Right atrium auricular region (tissue), 2 donors: ENCODE data around the gene RAB13. TPM values are rescaled to one million over a fixed set of nuclear protein-coding genes. Genes with fewer than 3 reads are reported as not detected.

ENCODE experiments used
- DNase-seq: peaks from one replicate; pipeline ENCODE4 v3.0.0-alpha.2; 2019; ENCODE audit warnings: low spot score
- H3K27ac ChIP-seq, 2 donors: fragments of 200-600 bp; sonication (generic); 1 replicate in 1 of 2; 2 replicates in 1 of 2; pipeline ENCODE4 v1.5.1; 2016 to 2019
- H3K27me3 ChIP-seq, 2 donors: fragments of 200-600 bp; sonication (generic); one replicate each; pipeline versions ENCODE4 v1.5.1 to v1.6.0; 2017 to 2019
- H3K36me3 ChIP-seq: fragments of 200-600 bp; sonication (generic); one replicate; pipeline ENCODE4 v1.5.1; 2016
- H3K4me1 ChIP-seq, 2 donors: fragments of 200-600 bp; sonication (generic); one replicate each; pipeline versions ENCODE4 v1.5.1 to v1.6.0; 2017 to 2019
- H3K4me3 ChIP-seq, 2 donors: fragments of 200-600 bp; sonication (generic); 1 replicate in 1 of 2; 2 replicates in 1 of 2; pipeline ENCODE4 v1.5.1; 2017 to 2019; ENCODE audit warnings: mild to moderate bottlenecking in 1 of 2, moderate library complexity in 1 of 2
- H3K9me3 ChIP-seq, 2 donors: fragments of 200-600 bp; sonication (generic); one replicate each; pipeline ENCODE4 v1.5.1; 2019
- total RNA-seq, 2 donors: library from RNA; depleted of rRNA; stranded (reverse); fragments of >200 nt; gene quantifications; one replicate each; pipeline ENCODE4 v1.1.0, GENCODE V29; 2016
- TF ChIP-seq, protein P1 (sequence below), 2 donors: fragments of 200-600 bp; sonication (generic); IDR thresholded peaks; one replicate each; pipeline ENCODE4 v1.5.1; 2019; ENCODE audit warnings: antibody characterized with exemption in 2 of 2

The RAB13 gene
- total RNA-seq, 2 donors from 2014 or later = 25.7 to 34.8 TPM

DNA sequence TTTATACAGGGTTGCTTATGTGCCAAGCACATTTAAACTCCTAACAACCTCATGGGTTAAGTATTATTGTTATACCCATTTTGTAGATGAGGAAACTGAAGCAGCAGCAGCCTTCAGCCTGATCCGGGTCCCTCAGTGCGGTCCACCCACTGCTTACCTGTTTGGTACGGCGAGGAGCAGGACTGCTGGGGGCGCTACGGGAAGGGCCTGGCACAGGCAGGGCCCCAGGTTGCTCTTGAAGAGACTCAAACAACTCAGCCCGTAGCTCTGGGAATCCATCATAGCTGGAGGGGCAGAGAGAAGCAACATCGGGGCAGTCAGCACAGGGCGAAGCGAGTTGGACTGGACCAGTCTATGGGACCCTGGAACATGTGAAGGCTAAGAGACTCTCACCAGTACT, 48.8 kb downstream of the RAB13 start:
- H3K4me3 ChIP-seq = no peak overlapping the region
- H3K9me3 ChIP-seq = no peaks in the 10 kb centered on the region
- H3K27me3 ChIP-seq = no peaks in the 10 kb centered on the region
- peaks cover 82% of the 10 kb centered on the region for H3K36me3 ChIP-seq
- no peak overlapping the region for H3K27ac ChIP-seq
- H3K4me1 ChIP-seq = no peaks in the 10 kb centered on the region
- TF ChIP-seq, protein P1, sequence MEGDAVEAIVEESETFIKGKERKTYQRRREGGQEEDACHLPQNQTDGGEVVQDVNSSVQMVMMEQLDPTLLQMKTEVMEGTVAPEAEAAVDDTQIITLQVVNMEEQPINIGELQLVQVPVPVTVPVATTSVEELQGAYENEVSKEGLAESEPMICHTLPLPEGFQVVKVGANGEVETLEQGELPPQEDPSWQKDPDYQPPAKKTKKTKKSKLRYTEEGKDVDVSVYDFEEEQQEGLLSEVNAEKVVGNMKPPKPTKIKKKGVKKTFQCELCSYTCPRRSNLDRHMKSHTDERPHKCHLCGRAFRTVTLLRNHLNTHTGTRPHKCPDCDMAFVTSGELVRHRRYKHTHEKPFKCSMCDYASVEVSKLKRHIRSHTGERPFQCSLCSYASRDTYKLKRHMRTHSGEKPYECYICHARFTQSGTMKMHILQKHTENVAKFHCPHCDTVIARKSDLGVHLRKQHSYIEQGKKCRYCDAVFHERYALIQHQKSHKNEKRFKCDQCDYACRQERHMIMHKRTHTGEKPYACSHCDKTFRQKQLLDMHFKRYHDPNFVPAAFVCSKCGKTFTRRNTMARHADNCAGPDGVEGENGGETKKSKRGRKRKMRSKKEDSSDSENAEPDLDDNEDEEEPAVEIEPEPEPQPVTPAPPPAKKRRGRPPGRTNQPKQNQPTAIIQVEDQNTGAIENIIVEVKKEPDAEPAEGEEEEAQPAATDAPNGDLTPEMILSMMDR (IDR thresholded peaks at IDR 0.05) = no peak
- DNase-seq = no peak

DNA sequence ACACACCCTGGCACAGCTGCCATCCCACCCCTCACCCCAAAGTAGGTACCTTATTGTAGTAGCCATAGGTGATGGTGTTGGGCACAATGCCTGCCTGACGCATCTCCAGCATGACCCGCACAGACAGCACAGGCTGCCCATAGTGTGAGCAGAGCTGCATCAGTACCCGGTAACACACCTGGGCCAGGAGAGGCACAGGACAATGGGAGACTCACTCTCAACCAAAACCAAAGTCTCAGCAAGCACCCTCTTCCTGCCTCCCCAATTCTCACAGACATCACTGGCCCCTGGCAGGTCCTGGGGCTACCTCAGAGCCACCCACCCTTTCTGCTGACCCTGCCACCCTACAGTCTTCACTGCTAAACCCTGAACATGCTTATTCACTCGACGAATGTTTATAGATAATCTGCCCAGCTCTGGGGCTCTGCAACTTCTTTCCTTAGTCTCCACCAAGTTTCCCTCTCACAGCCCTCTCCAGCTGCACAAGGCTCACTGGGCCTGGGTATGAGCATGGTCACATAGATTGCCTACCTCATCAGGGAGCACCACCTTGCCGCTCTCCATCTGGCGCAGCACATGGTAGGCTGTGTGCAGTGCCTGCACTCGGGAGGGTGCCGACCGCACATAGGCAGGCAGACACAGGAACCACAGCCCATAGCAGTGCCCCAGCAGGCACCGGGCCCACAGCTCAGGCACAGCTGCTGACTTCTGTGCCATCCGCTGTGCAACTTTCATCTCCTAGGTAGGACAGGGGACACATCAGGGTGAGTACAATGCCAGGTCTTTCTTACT, 49.9 kb downstream of the RAB13 start:
- TF ChIP-seq, protein P1 (IDR thresholded peaks at IDR 0.05) = no peak
- no peak overlapping the region for H3K4me3 ChIP-seq
- H3K27me3 ChIP-seq = no peaks in the 10 kb centered on the region
- no peak overlapping the region for H3K27ac ChIP-seq
- DNase-seq = no peak
- no peaks in the 10 kb centered on the region for H3K4me1 ChIP-seq
- H3K36me3 ChIP-seq = peaks cover 83% of the 10 kb centered on the region
- H3K9me3 ChIP-seq = no peaks in the 10 kb centered on the region

DNA sequence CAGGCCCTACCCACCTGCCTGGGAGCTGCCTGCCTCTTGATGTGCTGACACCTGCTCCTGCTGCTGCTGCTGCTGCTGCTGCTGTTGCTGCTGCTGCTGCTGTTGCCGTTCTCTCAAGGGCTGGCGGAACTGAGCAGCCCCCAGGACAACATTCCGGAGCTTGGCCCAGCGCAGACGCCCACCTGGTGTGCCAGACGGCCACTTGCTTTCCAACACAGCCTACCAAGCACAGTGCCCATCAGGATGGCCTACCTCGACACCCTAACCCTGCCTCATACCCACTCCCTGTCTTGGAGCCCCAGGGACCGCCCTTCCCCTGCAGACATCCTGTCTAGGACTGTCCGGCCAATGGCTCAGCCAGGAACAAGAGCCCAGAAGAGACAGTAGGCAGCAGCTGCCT, 51.4 kb downstream of the RAB13 start:
- Histone ChIP-seq H3K27ac (no peak overlapping the region), H3K4me3 (no peak overlapping the region), H3K27me3 (no peaks in the 10 kb centered on the region), H3K4me1 (no peaks in the 10 kb centered on the region), H3K9me3 (no peaks in the 10 kb centered on the region), H3K36me3 (peaks cover 82% of the 10 kb centered on the region)
- no peak for DNase-seq
- TF ChIP-seq, protein P1 (IDR thresholded peaks at IDR 0.05) = no peak

DNA sequence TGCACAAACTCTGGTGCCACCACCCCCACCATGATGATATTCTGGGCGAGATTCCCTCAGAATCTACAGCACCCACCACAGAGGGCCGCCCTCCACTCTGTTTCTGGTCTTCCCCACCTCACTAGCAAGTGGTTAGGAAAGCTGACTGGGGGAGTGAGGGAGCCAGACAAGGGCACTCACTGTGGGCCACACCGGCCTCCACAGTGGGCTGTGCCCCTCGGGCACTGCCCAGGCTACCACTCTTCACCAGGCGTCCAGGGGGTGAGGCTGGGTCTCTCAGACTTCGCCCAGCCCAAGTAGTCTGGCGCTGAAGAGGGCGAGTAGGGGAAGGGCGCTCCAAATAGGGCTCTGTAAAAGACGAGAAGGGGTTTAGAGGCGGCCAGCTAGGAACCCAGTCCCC, 52.2 kb downstream of the RAB13 start:
- peaks cover 0 to 2% of the 10 kb centered on the region in 2 donors for H3K4me1 ChIP-seq
- H3K9me3 ChIP-seq = no peaks in the 10 kb centered on the region
- TF ChIP-seq, protein P1 (IDR thresholded peaks at IDR 0.05) = no peak
- DNase-seq = no peak
- H3K27ac ChIP-seq = no peak overlapping the region
- H3K4me3 ChIP-seq = no peak overlapping the region
- H3K27me3 ChIP-seq = no peaks in the 10 kb centered on the region
- H3K36me3 ChIP-seq = peaks cover 82% of the 10 kb centered on the region

DNA sequence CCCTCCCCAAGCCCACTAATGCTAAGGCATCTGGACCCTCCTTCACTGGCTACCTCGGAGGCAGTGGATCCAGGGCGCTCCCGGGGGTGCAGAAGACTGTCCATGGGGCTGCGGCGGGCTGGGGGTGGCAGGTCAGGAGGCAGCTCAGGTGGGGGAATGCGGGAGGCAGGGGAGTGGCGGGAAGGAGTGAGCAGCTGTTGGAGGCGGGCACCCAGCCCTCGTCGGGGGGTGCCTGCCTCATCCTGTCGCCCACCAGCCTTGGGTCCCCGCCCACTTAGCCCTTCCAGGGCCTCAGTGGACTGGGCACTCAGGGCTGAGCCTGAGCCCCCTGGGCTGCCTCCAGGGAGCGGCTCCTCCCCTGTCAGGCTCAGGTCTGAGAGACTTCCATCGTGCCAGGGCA, 52.7 kb downstream of the RAB13 start:
- H3K36me3 ChIP-seq = peaks cover 77% of the 10 kb centered on the region
- no peaks in the 10 kb centered on the region for H3K9me3 ChIP-seq
- TF ChIP-seq, protein P1 (IDR thresholded peaks at IDR 0.05) = no peak
- H3K4me1 ChIP-seq = peaks cover 0 to 8% of the 10 kb centered on the region in 2 donors
- H3K27ac ChIP-seq = no peak overlapping the region
- H3K27me3 ChIP-seq = no peaks in the 10 kb centered on the region
- no peak for DNase-seq
- no peak overlapping the region for H3K4me3 ChIP-seq
